HG03064 (cell line): ENCODE data around the gene ETNPPL.
"Not testable (repeated sequence)": the region's sequence is repeated elsewhere in the genome, so short reads cannot be mapped to it uniquely, and the experiment has no call there.

Experiments used
- ATAC-seq: cut with Tn5 transposase; IDR thresholded peaks from one replicate; pipeline ENCODE4 v1.9.1; 2021; ENCODE audit warnings: low read depth; ENCODE audit not compliant: unreplicated experiment

ETNPPL gene

DNA sequence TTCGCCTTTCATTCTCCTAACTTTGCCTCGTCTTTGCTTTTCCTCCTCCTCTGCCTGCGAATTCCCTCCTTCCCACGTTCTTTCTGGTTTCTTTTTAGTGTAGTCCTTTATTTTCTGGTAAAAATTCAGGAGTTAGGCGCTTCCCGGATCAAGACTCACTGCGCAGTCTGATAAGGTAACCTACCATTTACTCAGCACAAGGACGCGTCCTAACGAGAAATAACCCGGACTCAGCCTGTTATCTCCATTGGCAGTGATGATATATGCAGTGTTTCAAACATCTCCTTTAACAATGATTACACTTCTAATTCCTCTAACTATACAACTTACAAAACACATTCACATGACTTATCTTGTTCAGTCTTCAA, 357 bp upstream of the ETNPPL start:
- no peak for ATAC-seq

DNA sequence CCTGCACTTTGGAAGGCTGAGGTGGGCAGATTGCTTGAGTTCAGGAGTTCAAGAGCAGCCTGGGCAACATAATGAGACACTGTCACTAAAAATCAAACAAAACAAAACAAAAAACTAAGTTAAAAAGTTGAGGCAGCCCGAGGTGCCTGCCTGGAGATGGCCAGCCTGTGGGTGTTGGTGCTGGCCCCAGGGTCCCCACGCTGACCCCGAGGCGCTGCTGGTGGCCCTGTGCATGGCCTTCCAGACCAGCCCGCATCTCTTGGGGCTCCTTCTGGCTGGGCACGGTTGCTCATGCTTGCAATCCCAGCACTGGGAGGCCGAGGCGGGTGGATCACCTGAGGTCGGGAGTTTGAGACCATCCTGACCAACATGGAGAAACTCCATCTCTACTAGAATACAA, 4.4 kb downstream of the ETNPPL start:
- ATAC-seq: no peak

DNA sequence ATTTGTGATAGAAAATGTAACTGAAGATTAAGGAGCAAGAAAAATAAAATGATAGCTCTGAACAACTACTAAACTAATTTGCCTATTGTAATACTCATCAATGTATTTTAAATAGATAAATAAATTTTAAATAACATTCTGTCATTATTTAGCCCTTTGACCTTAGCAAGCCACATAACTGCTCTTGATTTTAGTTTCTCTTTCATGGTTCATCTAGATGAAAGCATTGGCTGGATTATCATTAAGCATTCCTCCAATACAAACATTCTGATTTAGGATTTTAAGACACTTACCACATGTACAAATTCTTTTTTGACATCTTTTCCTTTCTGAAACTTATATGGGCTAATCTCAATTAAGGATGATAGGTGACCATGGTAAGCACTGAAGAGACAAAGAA, 8.5 kb downstream of the ETNPPL start:
- ATAC-seq: no peak

DNA sequence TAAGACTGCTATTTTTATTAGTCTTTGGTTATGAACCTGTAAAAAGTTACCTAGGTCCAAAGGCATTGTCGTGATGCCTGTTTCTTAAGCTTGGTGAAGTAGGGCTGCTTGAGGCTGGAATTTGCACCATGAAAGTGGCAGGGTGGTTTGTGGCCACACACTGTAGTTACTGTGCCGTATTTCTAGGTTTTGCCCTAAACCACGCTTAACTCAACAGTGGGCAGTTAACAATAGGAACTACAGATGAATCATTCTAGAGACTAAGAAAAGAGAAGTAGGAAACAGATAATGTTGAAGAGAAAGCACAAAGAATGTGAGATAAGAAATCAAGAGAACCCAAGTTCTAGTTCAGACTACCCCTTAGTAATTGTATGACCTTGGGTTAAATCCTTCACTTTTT, 11.5 kb downstream of the ETNPPL start:
- ATAC-seq: no peak

DNA sequence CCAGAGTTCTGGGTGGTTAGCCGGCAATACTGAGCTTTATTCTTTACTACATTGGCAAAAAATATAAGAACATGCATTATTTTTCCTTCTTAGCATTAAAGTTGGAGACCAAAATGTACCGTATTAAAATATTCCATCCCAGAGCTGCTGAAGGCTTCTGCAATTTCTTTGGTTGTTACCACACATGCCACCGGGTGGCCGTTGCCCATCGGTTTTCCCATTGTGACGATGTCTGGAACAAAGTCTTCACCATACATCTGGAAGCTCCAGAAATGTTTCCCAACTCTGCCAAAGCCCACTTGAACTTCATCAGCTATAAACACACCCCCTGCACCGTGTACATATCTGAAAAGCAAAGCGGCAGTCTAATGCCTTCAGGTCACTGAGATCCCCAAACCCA, 13.7 kb downstream of the ETNPPL start:
- ATAC-seq: no peak

DNA sequence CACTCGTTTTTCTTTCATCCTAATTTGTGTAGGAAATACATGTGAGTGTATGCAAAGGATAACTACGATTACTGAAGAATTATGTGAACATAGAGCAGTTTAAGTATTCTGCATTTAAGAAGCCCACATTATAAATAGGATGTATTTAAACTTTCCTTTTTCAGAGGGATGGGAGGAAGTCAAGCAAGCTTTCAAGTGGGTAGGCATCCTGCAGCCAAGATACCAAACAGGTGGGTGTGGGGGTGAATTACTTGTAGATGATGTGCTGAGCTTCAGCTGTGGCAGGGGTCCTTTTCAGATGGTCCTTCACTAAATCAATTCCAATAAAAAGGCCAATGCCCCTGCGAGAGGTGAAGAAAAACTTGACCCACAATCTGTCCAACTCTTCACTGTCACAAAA, 16.3 kb downstream of the ETNPPL start:
- no peak for ATAC-seq

DNA sequence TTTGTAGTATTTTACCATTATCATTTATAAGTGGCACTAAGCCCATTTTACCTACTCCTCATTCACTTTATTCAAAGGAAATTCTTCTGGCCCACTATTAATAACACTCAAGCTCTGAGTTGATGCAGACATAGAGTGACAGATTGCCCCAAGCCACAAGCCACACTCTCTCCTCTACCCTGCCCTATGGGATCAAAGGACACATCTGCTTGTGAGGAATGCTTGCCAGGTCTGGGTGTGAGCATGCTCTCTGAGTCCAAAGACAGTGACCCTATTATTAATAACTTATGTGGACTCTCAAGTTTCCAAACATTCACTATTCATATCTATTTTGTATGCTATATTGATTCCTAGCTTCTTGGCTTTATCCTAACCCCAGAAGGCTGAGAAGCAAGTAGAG, 18.5 kb downstream of the ETNPPL start:
- no peak for ATAC-seq

DNA sequence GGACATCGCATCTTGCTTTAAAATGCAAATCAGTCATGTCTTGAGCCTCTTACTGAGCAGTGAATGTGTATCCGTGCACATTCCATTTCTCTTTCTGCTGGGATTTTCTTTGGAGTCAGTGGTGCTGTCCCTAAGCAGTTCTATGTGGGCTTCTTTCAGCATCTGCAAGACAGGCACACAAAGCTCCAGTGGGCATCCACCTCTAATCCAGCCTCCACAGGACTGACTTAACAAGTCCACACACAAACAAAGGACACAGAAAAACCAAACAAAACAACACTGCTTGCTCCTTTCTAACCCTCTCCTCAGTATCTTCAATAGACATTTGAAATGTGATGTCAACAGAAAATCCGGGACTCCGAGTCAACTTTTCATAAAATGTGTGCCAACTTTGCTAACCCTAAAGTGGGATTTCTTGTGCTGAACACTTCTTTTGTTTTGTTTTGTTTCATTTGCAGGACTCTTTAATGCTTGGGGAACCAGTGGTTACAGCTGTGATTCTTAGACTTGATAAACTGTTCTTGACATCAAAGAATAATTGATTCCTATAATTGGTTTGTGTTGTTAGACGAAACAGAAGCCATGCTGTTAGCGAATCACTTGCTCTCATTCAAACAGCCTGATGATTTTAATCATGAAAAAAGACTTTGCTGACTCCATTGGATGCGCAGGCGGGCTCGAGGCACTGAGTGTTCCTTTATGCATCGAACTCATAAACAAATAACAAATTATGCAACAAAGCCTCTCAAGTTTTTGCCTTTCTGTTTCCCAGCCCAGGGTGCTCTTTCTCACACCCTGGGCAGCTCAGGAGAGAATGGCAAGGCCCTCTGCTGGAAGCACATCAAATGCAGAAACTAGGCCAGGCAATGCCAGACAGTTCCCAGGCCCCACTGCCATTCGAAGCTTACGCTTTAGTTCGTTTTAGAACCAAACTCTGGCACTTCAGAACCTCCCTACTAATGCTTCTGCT, 20.1 kb downstream of the ETNPPL start:
- ATAC-seq: no peak

DNA sequence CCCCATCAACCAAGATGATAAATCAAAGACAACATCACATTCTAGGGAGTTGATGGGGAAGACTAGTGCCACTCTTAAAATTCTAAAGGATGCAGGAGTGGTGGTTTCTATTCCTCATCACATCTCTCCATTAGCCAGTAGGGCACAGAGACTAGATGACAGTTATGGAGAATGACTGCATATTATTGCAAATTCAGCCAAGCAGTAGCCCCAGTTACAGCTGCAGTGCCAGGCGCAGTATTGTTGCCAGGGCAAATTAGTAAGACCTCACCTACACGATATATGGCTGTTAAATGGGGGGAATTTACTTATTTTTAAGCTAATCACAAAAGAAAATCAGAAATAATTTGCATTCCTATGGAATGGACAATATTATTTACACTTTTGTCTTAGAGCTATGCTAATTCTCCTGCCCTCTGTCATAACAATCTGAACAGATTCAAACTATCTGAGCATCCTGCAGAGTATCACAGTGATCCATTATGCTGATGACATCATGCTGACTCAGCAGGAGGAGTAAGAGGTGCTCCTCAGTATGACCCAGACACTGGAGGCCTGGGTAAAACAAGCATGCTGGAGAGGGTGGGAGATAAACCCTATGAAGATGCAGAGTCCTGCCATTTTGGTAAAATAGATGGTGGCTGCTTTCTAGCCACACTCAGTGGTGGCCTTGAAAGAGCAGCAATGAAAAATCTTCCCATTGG, 24.7 kb downstream of the ETNPPL start:
- ATAC-seq: no peak

DNA sequence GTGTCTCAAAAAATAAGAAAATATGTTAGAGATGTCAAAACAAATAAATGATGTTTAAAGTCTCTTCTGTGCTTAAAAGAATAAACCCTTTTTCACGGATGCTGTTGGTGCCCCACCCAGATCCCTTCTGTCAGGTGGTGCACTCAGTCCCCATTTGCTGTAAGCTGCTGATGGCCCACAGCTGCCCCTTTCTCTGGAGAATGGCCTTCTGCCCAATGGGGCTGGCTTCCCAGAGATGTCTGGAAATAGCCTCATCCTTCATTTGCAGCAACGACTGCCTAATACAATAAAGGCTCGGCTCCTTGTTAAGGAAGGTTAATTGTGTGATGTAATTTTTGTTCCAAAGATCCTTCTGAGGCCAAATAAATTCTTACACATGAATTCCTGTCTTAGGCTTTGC, 31.8 kb downstream of the ETNPPL start:
- ATAC-seq: no peak

DNA sequence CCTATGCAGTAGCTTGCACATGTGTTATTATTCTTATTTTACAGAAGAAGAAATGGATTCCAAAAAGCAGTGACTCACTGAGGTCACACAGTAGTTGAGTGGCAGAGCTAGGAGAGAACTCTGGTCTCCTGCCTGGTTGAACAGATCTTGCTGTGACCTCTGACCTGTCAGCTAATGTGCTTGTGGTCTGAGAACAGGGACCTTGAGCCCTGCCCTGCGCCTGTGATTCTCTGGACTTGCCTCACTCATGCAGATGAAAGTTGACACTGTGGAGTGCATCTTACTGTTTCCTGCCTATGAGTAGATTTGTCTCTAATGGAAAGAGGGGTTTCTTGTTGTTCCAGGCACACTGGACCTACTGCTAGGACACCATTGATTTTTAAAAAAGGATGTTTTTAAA, 32.3 kb downstream of the ETNPPL start:
- ATAC-seq: no peak

DNA sequence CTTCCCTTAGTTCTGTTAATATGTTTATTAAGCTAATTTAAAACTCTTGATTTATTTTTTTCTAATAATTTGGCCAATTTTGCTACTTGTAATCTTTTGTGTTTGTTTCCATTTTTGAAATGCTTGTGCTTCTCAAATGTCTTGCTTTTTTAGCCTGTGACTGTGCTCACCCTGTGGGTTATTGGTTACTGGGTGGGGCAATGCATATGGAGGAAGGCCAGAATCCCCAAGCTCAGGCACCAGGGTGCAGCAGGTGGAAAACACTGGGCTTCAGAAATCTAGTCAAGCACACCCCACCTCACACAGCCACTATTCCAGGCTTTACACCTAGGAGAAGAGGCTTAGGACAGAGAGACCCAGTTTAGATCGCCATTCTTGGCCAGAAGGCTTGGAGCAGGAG, 33.1 kb downstream of the ETNPPL start:
- no peak for ATAC-seq

DNA sequence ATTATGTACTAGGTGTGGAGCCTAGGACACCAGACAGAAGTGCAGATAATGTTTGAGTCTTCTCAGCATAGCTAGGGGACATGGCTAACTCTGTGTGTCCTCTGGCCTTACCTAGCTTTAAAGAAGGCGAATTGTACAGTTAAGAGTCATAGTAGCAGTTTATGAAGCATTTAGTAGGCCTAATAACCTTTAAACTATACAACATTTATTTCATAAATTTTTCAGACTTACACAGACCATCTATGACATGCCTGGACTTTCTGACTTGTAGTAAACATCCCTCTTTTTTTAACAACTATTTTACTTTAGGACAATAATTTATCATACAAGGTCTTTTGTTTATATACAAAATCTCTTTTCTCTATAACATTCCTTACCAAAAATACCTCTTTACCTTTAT, 37.4 kb downstream of the ETNPPL start:
- ATAC-seq: no peak

DNA sequence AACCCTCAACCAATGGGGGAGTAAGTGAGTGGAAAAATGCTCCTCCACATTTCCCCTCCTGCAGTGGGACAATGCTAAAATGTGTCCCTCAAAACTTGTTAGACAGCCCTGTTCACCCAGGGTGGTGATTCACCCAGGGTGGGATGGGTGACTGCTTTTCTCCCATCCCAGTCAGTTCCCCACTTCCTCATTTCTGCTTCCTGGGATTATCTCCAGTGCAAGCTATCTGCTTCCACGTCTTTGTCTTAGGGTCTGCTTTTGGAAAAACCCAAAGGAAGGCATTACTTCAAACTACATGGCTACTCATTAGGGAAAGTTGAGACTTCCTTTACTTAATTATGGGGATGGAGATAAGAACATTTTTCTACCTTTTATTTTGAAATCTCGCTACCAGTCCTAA, 45.5 kb downstream of the ETNPPL start:
- no peak for ATAC-seq

DNA sequence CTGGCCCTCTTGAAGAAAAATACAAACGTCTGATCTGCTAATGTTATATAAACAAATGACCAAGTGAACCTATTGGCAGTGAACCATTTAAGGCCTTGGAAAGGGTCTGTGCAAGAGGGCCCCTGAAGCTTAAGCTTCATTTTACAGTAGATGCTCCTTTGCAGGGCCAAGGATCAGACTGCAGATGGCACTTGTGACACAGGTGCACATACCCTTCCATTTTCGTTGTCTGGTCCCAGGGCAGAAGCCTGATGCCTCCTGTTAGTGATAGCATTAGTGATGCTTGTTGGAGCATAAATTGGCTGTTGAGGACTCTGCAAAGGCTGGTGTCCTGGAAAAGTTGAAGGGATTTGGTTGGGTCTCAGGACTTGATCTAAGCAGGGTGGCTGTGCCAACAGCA, 46.5 kb downstream of the ETNPPL start:
- no peak for ATAC-seq

DNA sequence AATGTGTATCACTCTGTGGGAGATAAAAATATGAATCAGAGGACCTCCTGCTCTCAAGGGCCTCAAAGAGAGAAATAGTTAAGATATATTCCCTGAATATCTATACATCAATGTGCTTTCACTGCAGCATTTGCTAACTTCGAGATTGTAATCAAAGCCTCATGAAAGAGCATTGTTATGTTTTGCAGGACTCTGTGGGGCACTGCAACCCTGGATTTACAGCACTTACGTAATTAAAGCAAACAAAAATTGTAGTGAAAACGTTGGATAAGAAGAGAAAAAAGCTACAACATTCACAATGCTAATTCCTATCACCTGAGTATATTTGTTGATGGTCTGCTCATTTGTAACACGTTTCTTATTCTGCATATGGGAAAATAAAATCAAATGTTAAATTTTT, 48.0 kb downstream of the ETNPPL start:
- no peak for ATAC-seq

DNA sequence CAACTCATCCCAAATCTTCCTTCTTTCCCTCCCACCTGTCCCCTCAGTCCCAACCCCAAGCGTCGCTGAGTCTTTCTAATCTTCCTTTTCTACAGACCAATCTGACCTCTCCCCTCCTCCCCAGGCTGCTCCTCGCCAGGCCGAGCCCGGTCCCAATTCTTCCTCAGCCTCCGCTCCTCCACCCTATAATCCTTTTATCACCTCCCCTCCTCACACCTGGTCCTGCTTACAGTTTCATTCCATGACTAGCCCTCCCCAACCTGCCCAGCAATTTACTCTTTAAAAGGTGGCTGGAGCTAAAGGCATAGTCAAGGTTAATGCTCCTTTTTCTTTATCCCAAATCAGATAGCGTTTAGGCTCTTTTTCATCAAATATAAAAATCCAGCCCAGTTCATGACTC, 52.3 kb downstream of the ETNPPL start:
- ATAC-seq: not testable (repeated sequence)

DNA sequence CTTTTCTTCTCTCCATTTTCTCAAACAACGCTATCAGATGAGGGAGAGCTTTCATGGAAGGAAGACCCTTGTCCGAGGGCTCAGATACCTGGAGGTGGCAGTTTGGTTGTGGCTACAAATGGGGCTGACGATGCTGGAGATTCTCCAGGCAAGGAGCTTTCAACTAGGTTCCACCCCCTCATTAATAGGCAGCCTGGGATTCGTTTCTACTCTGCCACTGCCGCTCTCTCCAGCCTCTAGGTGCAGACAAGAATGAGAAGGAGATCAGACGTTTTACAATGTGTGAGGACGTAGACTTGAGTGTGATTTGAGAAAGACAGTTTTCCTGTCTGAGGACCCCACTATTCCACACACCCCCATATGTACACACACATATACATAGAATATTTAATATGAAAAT, 53.1 kb downstream of the ETNPPL start:
- ATAC-seq: no peak

DNA sequence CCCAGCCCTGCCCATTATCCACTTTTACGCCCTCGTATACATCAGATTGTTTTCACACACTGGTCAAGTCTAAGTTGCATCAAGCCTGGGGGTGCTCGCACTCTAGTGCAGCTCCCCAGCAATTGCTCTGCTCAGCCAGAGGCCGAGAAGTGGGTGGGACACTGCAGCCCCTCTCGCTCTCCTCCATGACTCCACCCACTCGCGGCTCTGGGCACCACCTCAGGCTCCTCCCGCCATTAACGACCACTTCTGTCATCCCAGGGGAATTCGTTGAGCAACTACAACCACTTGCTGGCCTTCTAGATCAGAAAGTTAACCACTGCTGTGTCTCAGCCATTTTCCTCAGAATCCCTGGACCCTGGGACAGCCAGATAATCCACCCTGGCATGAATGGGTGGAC, 53.6 kb downstream of the ETNPPL start:
- ATAC-seq: no peak

DNA sequence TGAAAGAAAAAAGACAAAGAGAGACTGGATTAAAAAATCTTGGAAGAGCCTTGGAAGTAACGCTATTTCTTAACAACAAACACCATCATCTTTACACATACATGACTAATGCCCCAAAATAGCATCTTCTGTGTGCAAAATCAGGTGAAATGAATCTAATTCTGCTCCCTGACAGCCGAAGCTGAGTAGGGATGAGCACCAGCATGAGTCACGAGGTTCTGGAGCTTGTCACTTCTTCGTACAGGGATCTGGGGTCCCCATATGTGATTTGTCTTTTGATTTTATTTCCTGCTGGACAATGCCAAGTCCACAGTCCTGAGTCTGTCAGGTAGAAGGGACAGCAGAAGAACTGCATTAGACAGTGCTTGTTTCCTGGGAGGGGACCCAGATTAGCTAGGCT, 56.6 kb downstream of the ETNPPL start:
- no peak for ATAC-seq

DNA sequence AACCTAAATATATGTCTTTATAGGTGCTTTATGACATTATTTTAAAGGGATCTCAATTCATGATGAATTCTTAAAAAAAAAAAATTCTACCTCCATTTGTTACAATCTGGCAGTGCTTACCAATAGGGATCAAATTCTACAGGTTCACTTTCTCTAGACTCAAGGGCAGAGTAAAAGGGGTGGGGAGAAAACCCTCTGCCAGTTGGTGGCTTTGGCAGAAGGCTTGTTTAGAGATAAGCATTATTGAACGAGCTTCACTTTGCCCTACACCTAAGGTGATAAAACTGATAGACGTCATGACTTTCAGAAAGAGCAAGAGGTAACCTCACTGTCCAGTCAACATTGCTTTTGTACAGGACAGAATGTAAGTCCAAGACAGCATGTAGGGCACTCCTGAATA, 58.9 kb downstream of the ETNPPL start:
- no peak for ATAC-seq

DNA sequence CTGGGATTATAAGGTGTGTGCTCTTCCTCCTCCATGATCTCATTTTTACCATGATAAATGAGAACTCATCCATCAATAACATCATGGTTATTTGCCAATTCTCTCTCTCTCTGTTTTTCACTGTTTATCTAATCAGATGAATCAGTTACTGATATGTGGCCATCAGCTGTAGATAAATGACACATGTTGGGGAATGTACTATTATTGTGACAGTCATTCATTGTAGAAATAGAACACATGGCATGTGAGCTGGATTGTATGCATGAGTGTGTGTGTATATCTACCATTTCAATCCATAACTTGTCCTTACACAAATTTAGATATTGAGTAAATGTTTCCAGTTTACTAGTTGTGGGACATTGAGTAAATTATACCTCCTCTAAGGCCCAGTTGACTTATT, 59.5 kb downstream of the ETNPPL start:
- ATAC-seq: no peak
